ENCODE measurements around the gene CASP7.

The CASP7 gene

GRCh38 chr10:113644185-113645120, 35.3 kb upstream of the CASP7 start:
- TF ChIP-seq, protein P1, sequence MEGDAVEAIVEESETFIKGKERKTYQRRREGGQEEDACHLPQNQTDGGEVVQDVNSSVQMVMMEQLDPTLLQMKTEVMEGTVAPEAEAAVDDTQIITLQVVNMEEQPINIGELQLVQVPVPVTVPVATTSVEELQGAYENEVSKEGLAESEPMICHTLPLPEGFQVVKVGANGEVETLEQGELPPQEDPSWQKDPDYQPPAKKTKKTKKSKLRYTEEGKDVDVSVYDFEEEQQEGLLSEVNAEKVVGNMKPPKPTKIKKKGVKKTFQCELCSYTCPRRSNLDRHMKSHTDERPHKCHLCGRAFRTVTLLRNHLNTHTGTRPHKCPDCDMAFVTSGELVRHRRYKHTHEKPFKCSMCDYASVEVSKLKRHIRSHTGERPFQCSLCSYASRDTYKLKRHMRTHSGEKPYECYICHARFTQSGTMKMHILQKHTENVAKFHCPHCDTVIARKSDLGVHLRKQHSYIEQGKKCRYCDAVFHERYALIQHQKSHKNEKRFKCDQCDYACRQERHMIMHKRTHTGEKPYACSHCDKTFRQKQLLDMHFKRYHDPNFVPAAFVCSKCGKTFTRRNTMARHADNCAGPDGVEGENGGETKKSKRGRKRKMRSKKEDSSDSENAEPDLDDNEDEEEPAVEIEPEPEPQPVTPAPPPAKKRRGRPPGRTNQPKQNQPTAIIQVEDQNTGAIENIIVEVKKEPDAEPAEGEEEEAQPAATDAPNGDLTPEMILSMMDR (IDR thresholded peaks at IDR 0.05; ENCODE audit: insufficient read depth, low read depth, low read length, missing control alignments), result no peak
- no peak overlapping the region for H3K4me3 ChIP-seq (ENCODE audit: low read length)
- peak; percentile 16 for DNase-seq (ENCODE audit: low read depth)

GRCh38 chr10:113646336-113647201, 33.1 kb upstream of the CASP7 start:
- H3K4me3 ChIP-seq (ENCODE audit: low read length), result no peak overlapping the region
- DNase-seq (ENCODE audit: low read depth), result peak; percentile 10
- TF ChIP-seq, protein P1 (IDR thresholded peaks at IDR 0.05; ENCODE audit: insufficient read depth, low read depth, low read length, missing control alignments), result no peak

- H3K4me3 ChIP-seq (ENCODE audit: low read length), result no peak overlapping the region
- no peak for DNase-seq (ENCODE audit: low read depth)
- TF ChIP-seq, protein P1 (IDR thresholded peaks at IDR 0.05; ENCODE audit: insufficient read depth, low read depth, low read length, missing control alignments), result no peak
Measured at GRCh38 chr10:113647812-113648211, 31.9 kb upstream of the CASP7 start.

DNA sequence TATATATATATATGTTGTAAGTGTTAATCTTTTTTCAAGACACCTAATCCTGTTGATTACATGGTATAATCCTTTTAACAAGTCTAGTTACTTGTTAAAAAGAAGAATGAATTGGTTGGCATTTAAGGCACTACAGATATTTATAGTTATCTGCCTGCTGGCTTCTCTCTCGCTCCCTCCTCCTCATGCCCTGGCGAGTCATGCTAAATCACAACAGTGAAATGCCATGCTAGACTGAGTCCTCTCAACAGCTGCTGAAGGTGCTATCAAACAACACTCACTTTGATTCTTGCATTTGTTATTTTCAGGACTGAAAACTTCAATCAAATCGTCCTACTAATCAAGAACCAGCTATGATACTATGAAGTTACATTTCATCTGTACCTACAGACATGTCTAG, 31.2 kb upstream of the CASP7 start:
- peak; percentile 49 for DNase-seq (ENCODE audit: low read depth)
- TF ChIP-seq, protein P1 (IDR thresholded peaks at IDR 0.05; ENCODE audit: insufficient read depth, low read depth, low read length, missing control alignments), result no peak
- no peak overlapping the region for H3K4me3 ChIP-seq (ENCODE audit: low read length)

GRCh38 chr10:113650172-113650571, 29.5 kb upstream of the CASP7 start:
- TF ChIP-seq, protein P1 (IDR thresholded peaks at IDR 0.05; ENCODE audit: insufficient read depth, low read depth, low read length, missing control alignments), result no peak
- no peak overlapping the region for H3K4me3 ChIP-seq (ENCODE audit: low read length)
- peak; percentile 7 for DNase-seq (ENCODE audit: low read depth)

DNA sequence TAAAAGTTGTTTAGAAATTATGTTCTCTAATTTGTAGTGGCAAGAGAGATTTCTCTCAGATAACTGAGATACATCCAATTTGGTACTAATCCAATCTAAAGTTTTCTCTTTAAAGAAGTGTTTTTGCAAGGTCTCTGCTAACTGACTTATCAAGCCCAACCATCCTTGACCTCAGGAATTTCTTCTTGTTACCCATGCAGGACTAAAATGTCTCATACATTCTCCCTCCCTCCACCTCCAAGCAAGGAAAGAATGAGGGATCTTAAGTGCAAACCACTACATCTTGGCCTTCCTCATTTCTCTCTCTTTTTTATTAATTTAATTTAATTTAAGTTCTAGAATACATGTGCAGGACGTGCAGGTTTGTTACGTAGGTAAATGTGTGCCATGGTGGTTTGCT, 28.7 kb upstream of the CASP7 start:
- TF ChIP-seq, protein P1 (IDR thresholded peaks at IDR 0.05; ENCODE audit: insufficient read depth, low read depth, low read length, missing control alignments), result no peak
- H3K4me3 ChIP-seq (ENCODE audit: low read length), result no peak overlapping the region
- no peak for DNase-seq (ENCODE audit: low read depth)
